Astrocyte of the spinal cord (primary cell): ENCODE data around the gene TSEN34.
"Not testable (repeated sequence)": the region's sequence is repeated elsewhere in the genome, so short reads cannot be mapped to it uniquely, and the experiment has no call there.

Experiments
- DNase-seq: peaks from one replicate; pipeline ENCODE4 v3.0.0; 2011; ENCODE audit warnings: low read depth, low spot score
- H3K4me3 ChIP-seq: 2 replicates; pipeline ENCODE4 v1.5.1; 2011; ENCODE audit warnings: low read depth, mild to moderate bottlenecking, low read length, moderate library complexity
- CTCF ChIP-seq: IDR thresholded peaks from 2 replicates; pipeline ENCODE4 v1.5.1; 2012; ENCODE audit warnings: low read depth, mild to moderate bottlenecking, low read length, inconsistent platforms
- in situ Hi-C: cut with HindIII; loops from 2 replicates; pipeline ENCODE4 v1.10.0; 2017; ENCODE audit warnings: low sequenced_read_pairs

Gene TSEN34

GRCh38 chr19:54188215-54188871 lies 2.8 kb upstream of the TSEN34 start:
- H3K4me3 ChIP-seq = peak overlapping the region; percentile 84
- in situ Hi-C loops = no loop called here
- DNase-seq = peak; percentile 55

GRCh38 chr19:54189145-54189734 lies 1.9 kb upstream of the TSEN34 start, which contains the start of gene MBOAT7:
MBOAT7 (minus strand) TSS chr19:54189580; CDS start chr19:54188508, 1,072 bp downstream.
- in situ Hi-C loops = no loop called here

More at GRCh38 chr19:54188215-54188871, 2.8 kb upstream of the TSEN34 start:
- no peak for TF ChIP-seq CTCF

GRCh38 chr19:54189735-54190502 lies 1.2 kb upstream of the TSEN34 start:
- peak overlapping the region; percentile 84 for H3K4me3 ChIP-seq
- peak; percentile 100 for DNase-seq
- in situ Hi-C loops = no loop called here
- TF ChIP-seq CTCF = no peak

More at GRCh38 chr19:54189145-54189734, 1.9 kb upstream of the TSEN34 start, which contains the start of gene MBOAT7:
- peak within 1 kb of the TSS; percentile 84 for H3K4me3 ChIP-seq
- DNase-seq = no peak
- TF ChIP-seq CTCF = peak; percentile 11

- TF ChIP-seq CTCF = no peak
- H3K4me3 ChIP-seq = peak overlapping the region; percentile 80
- in situ Hi-C loops = no loop called here
- DNase-seq = peak; percentile 100
These were observed 551 bp upstream of the TSEN34 start for GRCh38 chr19:54190503-54191010.

GRCh38 chr19:54191811-54192453 lies 824 bp downstream of the TSEN34 start:
- H3K4me3 ChIP-seq = peak overlapping the region; percentile 80
- no peak for DNase-seq
- in situ Hi-C loops = no loop called here
- no peak for TF ChIP-seq CTCF

GRCh38 chr19:54193011-54193410 lies 1.9 kb downstream of the TSEN34 start:
- TF ChIP-seq CTCF = no peak
- in situ Hi-C loops = no loop called here
- no peak overlapping the region for H3K4me3 ChIP-seq
- no peak for DNase-seq

GRCh38 chr19:54194463-54194862 lies 3.4 kb downstream of the TSEN34 start:
- DNase-seq, in situ Hi-C loops, H3K4me3 ChIP-seq: not testable (repeated sequence)
